ENCODE results near the gene FKBP14. TPM values are rescaled to one million over a fixed set of nuclear protein-coding genes. Genes with fewer than 3 reads are reported as not detected.

FKBP14 gene
- total and polyA plus RNA-seq, 8 donors, result 26.7 to 38.9 (median 32.4) TPM

DNA sequence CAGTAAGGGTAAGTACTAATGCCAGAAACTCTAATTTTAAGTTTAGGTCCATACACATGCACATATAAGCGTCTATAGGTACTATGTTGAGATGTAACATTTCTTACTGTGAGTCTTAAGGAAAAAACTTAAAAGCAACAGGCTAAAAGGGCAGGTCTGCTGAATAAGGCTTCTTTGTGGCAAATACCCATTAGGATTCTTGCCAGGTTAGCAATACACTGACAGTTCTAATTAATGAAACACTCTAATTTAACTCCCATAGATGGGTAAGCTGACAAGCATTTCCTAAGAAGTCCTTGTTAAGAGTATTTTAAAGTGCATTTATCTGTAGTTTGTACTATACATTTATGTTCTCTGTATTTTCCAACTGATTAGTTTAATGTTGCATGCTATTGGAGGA, 50.9 kb downstream of the FKBP14 start:
- H3K4me1 ChIP-seq, result peaks cover 8 to 10% of the 10 kb centered on the region in 2 donors
- no peak overlapping the region for H3K27ac ChIP-seq
- ATAC-seq (no peak), DNase-seq (no peak)
- no peaks in the 10 kb centered on the region for H3K27me3 ChIP-seq
- intact Hi-C loops (cut with DNase I), result no loop called here
- no peaks in the 10 kb centered on the region for H3K9me3 ChIP-seq
- no peak for TF ChIP-seq CTCF (IDR thresholded peaks at IDR 0.05)
- H3K4me3 ChIP-seq, result no peak overlapping the region
- H3K36me3 ChIP-seq, result no peaks in the 10 kb centered on the region

- no peak overlapping the region for H3K4me3 ChIP-seq
- DNase-seq, result no peak
- no peak for TF ChIP-seq CTCF (IDR thresholded peaks at IDR 0.05)
- H3K36me3 ChIP-seq, result no peaks in the 10 kb centered on the region
- peaks cover 8 to 10% of the 10 kb centered on the region in 2 donors for H3K4me1 ChIP-seq
- no peak overlapping the region for H3K27ac ChIP-seq
- no peaks in the 10 kb centered on the region for H3K27me3 ChIP-seq
- intact Hi-C loops (cut with DNase I), result no loop called here
- no peaks in the 10 kb centered on the region for H3K9me3 ChIP-seq
- no peak for ATAC-seq
These were observed 52.2 kb downstream of the FKBP14 start for GRCh38 chr7:29974286-29974685.

DNA sequence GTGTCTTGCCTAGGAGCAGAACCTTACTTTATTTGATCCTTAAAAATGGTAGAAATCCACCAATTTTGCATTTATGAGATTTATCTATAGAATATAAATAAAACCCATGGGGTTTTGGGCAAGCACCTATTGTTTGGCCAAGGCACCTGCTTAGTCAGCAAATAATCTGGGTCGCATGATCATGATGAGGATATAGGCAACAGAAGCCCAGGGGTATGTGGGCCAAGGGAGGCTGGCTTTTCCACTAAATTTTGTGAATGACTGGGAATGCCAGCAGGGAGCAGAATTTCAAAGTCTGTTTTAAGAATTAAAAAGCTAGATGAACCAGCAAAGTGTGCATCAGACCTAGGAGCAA, 54.2 kb downstream of the FKBP14 start:
- Histone ChIP-seq H3K27ac (no peak overlapping the region), H3K27me3 (no peaks in the 10 kb centered on the region), H3K36me3 (no peaks in the 10 kb centered on the region), H3K9me3 (no peaks in the 10 kb centered on the region), H3K4me1 (peaks cover 8 to 10% of the 10 kb centered on the region in 2 donors), H3K4me3 (no peak overlapping the region)
- intact Hi-C loops (cut with DNase I), result no loop called here
- DNase-seq, result no peak
- TF ChIP-seq CTCF (IDR thresholded peaks at IDR 0.05), result no peak
- ATAC-seq, result no peak

DNA sequence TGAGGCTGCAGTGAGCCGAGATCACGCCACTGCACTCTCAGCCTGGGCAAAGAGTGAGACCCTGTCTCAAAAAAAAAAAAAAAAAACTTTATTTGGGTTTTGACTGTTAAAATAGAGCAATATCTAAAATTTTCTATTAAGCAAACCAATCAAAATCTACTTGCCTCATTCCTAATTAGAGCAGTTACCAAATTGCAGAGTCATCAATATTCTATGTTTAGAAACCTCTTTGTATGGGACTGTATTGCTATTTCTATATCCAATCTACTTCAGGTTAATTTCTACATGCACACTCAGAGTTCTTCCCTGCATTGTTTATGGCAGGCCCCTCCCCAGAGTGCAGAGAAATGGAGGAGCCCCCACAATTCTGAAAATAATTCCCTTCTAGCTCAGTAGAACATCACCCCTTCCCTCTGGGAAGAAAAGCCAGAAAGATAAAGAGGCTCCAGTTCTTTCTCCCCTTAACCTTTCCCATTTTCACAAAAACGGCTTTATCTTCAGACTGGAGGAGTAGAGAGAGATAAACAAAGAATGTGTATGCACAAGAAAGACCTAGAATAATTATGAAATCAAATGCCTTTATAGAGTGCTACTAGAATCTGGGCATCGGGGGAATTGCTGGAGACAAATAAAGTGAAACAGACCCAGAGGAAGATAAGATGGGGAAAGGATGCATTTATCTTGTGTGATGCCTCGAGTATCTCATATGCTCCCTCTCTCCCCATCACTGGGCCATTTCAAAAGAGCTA, 54.8 kb downstream of the FKBP14 start:
- no peak overlapping the region for H3K4me3 ChIP-seq
- no peak for ATAC-seq
- intact Hi-C loops (cut with DNase I), result no loop called here
- peaks cover 8 to 10% of the 10 kb centered on the region in 2 donors for H3K4me1 ChIP-seq
- no peaks in the 10 kb centered on the region for H3K27me3 ChIP-seq
- H3K36me3 ChIP-seq, result no peaks in the 10 kb centered on the region
- no peak for TF ChIP-seq CTCF (IDR thresholded peaks at IDR 0.05)
- H3K27ac ChIP-seq, result no peak overlapping the region
- DNase-seq, result no peak
- no peaks in the 10 kb centered on the region for H3K9me3 ChIP-seq

DNA sequence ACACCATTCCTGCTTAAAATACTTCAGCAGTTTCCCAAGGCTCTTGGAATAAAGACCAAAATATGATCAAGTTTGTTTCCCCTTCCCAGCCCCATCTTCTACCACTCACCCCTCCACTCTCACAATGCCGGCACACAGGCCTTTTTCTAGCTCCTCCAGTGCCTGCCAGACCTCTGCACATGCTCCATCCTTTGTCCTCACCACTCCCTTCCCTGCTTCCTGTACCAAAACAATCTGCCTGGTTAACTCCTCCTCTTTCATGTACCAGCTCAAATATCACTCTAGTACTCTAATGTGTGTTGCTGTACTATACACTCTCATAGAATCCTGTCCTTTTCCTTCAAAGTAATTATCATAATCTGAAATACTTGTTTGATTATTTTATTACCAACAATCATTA, 56.3 kb downstream of the FKBP14 start:
- TF ChIP-seq CTCF (IDR thresholded peaks at IDR 0.05), result no peak
- no peaks in the 10 kb centered on the region for H3K4me1 ChIP-seq
- no peak overlapping the region for H3K4me3 ChIP-seq
- intact Hi-C loops (cut with DNase I), result no loop called here
- no peaks in the 10 kb centered on the region for H3K9me3 ChIP-seq
- DNase-seq (no peak), ATAC-seq (no peak)
- H3K27me3 ChIP-seq, result no peaks in the 10 kb centered on the region
- no peak overlapping the region for H3K27ac ChIP-seq
- H3K36me3 ChIP-seq, result no peaks in the 10 kb centered on the region
